Left lobe of liver (tissue), 2 donors: ENCODE results near the gene KIFC3. TPM values are rescaled to one million over a fixed set of nuclear protein-coding genes. Genes with fewer than 3 reads are reported as not detected.
A peak's percentile ranks its signal among the peaks of the same experiment; 100 is the strongest.
"Not testable (repeated sequence)": the region's sequence is repeated elsewhere in the genome, so short reads cannot be mapped to it uniquely, and the experiment has no call there.

Experiments
- ATAC-seq: fragments of 200-7000 bp; cut with Tn5 transposase; one replicate; pipeline ENCODE4 v1.9.1; 2020; ENCODE audit warnings: mild to moderate bottlenecking, moderate library complexity
- DNase-seq: peaks from one replicate; pipeline ENCODE4 v3.0.0-alpha.2; 2020; ENCODE audit warnings: low spot score
- total RNA-seq: library from RNA; stranded (reverse); gene quantifications from one replicate; pipeline ENCODE4 v1.2.1, GENCODE V29; 2021
- donor health status: DM: no; HTN: no; CAD: no; lungs with moderate emphysema.
- donor health status: DM: no; HTN: yes; CAD: no.

KIFC3 gene
- total RNA-seq, 1 donor from 2014 or later, result 43.5 TPM

DNA sequence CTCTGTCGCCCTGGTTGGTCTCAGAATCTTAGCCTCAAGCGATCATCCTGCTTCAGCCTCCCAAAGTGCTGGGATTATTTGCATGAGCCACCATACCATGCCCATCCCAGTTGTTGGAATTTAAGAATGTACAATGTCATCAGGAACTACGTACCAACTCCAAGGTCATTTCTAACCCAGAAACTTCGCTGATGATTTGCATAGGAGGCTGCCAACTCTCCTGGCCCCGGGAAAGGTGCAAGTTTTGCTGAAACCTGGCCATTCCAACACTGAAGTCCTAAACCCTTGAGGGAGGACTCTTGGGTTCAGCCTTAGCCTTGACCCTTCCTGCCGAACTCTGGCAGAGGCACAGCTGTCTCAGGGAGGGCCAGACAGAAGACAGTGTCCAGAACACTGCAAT lies 2.9 kb upstream of the KIFC3 start:
- DNase-seq, result no peak
- no peak for ATAC-seq

DNA sequence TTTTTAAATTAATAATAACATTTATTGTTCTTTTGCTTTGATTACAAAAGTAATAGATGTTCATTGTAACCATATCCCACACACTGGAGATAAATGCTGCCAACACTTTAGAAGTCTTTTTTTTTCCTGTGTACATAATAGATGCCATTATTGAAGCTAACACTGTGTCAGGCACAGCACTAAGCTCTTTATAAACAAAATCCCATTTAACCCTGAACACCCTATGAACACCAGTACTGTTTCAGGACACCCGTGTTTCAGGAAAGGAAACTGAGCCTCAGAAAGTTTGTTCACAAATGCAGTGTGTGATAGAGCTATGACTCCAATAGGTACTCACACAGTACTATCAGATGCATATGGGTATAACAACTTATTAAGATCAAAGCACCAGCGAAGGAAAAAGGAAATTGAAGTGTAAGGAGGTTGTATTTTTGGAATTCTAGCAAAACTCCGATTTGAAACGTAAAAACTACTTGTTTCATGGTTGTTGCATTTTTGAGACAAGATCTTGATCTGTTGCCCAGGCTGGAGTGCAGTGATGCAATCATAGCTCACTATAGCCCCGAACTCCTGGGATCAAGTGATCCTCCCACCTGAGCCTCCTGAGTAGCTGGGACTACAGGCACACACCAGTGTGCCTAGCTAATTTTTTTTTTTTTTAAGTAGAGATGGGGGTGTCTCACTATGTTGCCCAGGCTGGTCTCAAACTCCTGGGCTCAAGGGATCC lies 2.0 kb upstream of the KIFC3 start:
- ATAC-seq, result no peak
- no peak for DNase-seq

- DNase-seq, result no peak
- ATAC-seq, result no peak
Measured at GRCh38 chr16:57803134-57803990, 1.1 kb upstream of the KIFC3 start.

- DNase-seq, result peak; percentile 56
- no peak for ATAC-seq
Measured at GRCh38 chr16:57801809-57802340, 416 bp downstream of the KIFC3 start.

DNA sequence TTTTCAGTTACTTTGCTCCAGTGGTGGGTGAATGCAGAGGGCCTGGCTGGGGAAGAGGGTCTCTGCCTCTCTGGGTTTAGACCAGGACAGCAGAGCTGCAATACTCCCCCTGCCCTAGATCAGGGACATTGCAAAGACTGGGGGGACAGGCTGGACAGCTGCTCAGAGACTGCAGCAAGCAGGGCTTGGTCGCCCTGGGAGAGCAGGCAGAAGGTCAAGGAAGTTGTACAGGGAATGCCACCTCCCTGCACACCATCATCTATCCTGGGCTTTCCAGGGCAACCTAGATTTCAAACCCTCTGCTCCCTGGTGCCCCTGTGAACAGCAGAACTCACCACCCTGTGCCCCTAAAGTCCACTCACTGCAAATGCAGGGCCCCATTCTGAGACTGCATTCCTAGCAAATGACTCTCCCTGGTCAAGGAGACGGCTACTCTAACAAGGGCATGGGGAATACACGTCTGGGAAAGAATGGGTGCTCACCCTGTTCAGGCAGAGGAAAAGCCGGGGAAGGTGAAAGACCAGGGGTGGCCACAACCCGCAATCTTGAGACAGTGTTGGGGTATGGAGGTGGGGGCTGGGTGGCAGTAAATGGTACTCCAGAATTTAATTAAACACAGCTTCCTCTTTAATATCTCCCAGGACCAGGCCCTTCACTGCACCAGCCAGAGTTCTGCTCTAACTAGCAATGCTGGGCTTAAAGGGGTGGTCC lies 1.0 kb downstream of the KIFC3 start:
- ATAC-seq (no peak), DNase-seq (no peak)

DNA sequence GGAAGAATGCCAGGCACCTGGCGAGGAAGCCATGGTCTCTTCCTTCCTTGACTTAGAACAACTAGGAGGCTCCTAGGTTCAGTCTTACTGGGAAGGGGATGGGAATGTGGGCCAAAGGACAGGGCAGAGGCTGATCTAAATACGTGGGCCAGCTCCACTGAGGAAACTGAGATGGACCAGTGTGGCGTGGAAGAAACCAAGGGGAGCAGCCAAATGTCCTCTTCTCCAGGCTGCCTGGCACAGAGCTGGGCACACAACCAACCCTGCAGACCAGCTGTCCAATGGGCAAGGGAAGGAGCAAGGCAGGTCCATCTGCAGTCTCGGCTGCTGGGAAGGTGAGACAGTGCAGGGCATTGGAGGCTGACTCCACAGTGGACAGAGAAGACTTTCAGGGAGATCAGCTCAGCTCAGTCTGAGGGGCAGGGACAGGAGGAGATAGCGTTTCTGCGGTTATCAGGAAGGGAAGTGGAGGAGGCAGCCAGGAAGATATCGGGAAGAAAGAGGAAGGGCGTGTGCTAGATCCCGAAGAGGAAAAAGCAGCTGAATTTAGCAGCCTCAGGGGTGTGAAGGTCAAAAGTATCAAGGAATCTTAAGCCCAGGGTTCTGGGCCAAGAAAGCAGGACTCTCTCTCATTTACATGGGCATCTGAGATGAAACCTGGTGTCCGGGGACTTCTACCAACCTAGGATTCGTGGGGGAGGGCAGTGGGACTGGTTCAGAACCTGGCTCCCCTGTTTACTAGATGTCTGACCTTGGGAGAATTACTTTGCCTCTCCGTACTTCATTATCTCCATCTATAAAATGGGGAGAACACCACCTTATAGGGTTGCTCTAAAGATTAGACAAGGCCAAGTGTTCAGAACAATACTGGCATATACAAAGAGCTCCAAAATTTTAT lies 1.8 kb downstream of the KIFC3 start:
- DNase-seq (peak; percentile 74), ATAC-seq (peak; percentile 11)

- ATAC-seq, result peak; percentile 11
Measured at GRCh38 chr16:57799600-57800199, 2.6 kb downstream of the KIFC3 start.

GRCh38 chr16:57798953-57799599 lies 3.2 kb downstream of the KIFC3 start:
- DNase-seq (no peak), ATAC-seq (no peak)

More at GRCh38 chr16:57799600-57800199, 2.6 kb downstream of the KIFC3 start:
- DNase-seq, result peak; percentile 75

GRCh38 chr16:57798267-57798810 lies 4.0 kb downstream of the KIFC3 start:
- no peak for DNase-seq

GRCh38 chr16:57797526-57798266 lies 4.6 kb downstream of the KIFC3 start:
- DNase-seq, result peak; percentile 94
- ATAC-seq, result peak; percentile 75

More at GRCh38 chr16:57798267-57798810, 4.0 kb downstream of the KIFC3 start:
- ATAC-seq, result no peak

DNA sequence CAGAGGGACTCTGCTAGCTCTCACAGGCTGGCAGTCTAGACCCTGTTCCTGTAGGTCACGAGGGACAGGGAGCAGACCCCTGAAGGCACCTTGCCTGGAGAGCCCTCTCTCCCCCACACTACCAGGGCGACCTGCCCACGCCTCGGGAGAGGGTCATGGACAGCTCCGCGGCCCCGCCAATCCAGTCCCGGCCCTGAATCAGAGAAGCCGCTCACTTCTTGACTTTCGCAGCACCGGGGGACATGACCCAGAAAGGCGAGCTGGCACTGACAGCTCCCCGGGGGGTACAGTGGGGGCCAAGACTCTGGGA lies 5.1 kb downstream of the KIFC3 start:
- ATAC-seq, result peak; percentile 5
- no peak for DNase-seq

- not testable (repeated sequence) for DNase-seq, ATAC-seq
Measured at GRCh38 chr16:57796014-57796413, 6.3 kb downstream of the KIFC3 start.

DNA sequence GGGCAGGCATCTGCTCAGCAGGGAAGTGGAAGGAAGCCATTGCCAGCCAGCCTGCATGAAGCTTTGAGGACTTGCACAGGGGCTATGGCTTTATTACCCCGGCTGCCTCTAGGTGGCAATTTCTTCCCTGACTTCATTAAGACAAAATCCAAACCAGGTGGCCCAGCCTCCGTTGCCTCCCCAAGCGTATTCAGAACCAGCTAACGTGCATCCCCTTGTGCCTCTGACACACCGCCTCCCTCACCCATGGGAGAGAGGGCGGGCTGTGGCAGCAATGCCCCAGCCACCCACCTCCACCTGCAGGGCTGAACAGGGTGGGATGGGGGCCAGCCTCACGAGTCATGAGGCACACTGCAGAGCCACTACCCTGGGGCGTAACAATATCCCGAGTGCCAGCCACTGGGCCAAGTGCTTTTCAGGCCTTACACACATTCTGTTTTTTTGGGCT lies 6.8 kb downstream of the KIFC3 start:
- no peak for DNase-seq
- peak; percentile 10 for ATAC-seq

GRCh38 chr16:57794849-57795430 lies 7.4 kb downstream of the KIFC3 start:
- ATAC-seq, result no peak
- no peak for DNase-seq

GRCh38 chr16:57791893-57792461 lies 10.3 kb downstream of the KIFC3 start:
- ATAC-seq (no peak), DNase-seq (no peak)

DNA sequence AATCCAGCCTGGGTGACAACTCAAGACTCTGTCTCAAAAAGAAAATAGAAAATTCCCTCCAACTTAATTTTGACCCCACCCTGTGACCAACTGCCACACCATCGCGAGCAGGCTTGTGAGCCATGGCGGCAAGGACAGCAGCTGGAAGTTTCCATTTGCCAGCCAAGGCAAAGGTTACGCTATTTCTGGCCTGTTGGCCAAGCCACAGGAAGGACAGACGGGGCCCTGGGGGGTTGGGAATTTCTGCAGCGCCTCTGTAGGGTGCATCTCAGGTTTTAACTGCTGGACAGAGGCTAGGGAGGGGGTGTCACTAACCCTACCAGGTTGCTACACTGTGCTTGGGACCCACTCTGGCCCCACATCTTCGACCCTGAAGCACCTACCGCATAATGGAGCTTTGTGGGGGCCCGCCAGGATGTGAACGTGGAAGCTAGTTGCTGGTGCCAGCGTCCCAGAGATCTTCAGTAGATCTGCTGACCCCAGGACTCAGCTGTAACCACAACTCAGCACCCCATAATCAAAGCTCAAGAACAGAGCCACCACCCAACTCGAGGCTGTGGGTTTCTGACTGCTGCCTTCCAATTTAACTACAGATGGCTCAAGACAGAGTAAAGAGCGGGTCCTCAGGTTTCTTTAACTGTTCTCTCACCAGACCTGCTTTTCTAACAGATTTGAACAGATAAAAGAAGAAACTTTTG lies 10.9 kb downstream of the KIFC3 start:
- DNase-seq (peak; percentile 78), ATAC-seq (peak; percentile 85)

DNA sequence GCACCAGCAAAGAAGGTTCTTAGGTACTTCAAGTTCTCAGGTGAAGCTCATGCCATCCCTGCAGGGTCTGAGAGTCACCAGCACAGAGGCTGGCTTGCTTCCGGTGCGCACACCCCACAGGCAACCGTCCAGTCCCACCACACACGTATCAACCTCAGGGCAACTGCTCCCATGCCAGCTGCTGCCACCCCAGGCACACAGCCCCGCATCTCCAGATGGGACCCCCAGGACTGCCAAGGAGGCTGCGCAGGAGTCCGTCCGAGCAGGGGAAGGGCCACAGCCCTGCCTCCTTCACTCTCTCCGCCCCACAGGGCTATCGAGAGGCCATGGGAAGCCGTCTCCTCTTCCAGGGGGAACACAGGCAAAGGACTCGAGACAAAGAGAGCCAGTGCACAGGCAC lies 13.3 kb downstream of the KIFC3 start:
- DNase-seq, result no peak
- no peak for ATAC-seq
